NK-92 treated with Interleukin-12 subunit alpha and Interleukin-12 subunit beta, amount 100 ng/mL, for 24 hours (cell line): ENCODE measurements around the gene ERP44.
"Not testable (repeated sequence)": the region's sequence is repeated elsewhere in the genome, so short reads cannot be mapped to it uniquely, and the experiment has no call there.

Experiments
- DNase-seq: peaks from one replicate; lab custom pipeline; 2025; lab: John Stamatoyannopoulos, UW

ERP44 gene

DNA sequence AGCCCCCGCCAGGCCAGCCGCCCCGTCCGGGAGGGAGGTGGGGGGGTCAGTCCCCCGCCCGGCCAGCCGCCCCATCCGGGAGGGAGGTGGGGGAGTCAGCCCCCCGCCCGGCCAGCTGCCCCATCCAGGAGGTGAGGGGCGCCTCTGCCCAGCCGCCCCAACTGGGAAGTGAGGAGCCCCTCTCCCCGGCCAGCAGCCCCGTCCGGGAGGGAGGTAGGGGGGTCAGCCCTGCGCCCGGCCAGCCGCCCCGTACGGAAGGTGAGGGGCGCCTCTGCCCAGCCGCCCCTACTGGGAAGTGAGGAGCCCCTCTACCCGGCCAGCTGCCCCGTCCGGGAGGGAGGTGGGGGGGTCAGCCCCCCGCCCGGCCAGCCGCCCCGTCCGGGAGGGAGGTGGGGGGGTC lies 30.8 kb downstream of the ERP44 start:
- DNase-seq: not testable (repeated sequence)

- DNase-seq: no peak
Observed at GRCh38 chr9:100066539-100066938, 32.3 kb downstream of the ERP44 start.

DNA sequence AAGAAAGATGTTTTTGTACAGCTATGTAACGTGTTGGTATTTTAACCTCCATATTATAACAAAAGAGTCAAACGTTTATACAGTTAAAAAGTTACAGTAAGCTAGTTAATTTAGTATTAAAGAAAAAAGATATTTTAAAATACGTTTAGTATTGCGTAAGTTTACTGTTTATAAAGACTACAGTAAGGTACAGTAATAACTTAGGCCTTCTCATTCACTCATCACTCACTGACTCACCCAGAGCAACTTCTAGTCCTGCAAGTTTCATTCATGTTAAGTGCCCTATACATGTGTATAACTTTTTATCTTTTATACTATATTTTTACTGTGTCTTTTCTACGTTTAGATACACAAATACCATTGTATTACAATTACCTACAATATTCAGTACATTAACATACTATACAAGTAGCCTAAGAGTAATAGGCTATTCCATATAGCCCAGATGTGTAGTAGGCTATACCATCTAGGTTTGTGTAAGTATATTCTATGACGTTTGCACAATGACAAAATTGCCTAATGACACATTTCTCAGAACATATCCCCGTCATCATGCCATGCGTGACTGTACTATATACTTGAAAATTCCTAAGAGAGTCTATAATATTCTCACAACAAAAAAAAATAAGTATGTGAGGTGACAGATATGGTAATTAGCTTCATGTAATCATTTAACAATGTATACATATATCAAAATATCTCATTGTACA lies 33.8 kb downstream of the ERP44 start:
- DNase-seq: no peak

DNA sequence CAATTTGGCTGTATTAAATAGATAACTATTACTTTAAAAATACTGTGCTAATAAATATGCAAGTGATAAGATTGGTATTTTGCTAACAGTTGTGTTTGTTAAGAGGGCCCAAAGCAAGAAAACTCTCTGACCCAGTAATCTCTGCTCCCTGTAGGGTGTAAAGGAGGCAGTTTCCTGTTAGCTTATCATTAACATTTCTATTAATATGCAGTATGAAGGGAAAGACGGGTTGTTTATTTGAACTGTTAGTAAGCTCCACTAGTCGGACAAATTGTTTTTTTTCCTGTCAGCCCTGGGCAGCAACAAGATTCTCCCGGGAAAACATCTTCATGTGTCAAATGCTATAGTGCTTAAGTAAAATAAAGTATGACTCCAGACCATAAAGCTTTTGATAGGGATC lies 35.6 kb downstream of the ERP44 start:
- DNase-seq: no peak

GRCh38 chr9:100062683-100063082 lies 36.1 kb downstream of the ERP44 start:
- not testable (repeated sequence) for DNase-seq

DNA sequence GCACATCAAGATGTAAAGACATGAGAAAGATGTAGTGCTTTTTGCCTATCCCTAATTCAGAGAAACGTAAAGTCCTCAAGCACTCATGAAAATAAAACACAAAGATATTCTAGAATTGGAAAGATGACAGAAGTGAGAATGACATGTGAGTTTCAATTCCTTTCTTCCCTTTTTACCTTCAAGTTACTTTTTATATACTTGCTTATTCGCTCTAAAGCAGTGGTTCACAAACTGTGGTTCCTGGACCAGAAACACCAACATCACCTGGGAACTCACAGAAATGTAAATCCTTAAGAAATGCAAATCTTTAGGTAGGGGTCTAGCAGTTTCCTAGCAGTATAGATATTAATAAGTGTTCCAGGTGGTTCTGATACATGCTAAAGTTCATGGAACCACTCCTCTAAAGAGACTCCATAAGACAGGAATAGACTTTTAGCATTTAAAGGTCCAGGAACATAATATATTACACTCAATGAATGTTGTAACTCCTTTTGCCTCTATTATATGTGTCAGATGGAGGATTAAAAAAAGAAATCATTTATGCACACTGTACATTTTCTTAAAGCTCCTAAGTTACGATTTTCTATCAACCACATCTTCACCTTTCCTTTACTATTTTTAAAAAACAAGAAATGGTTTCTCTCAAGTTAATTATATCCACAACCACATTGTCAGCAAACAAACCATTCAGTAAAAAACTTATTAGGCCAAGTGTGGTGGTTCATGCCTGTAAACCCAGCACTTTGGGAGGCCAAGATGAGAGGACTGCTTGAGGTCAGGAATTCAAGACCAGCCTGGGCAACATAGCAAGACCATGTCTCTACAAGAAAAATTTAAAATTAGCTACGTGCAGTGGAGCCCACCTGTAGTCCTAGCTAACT lies 39.9 kb downstream of the ERP44 start:
- DNase-seq: no peak

DNA sequence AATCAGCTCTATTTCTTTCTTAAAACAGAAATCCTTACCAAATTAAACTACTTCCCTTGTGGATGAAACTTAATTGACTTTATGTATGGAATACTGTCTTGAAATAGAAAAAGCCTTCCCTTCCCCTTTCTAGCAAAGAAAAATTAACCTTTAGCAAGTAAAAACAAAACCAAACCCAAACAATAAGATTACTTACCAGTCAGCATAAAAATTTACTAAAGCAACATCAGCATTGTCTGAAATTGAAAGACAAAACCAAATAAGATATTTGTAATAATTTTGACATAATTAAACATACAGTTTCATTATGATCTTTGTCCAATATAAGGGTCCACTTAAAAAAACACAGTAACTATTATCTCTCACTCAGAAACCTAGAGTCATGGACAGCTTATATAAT lies 41.2 kb downstream of the ERP44 start:
- DNase-seq: no peak

DNA sequence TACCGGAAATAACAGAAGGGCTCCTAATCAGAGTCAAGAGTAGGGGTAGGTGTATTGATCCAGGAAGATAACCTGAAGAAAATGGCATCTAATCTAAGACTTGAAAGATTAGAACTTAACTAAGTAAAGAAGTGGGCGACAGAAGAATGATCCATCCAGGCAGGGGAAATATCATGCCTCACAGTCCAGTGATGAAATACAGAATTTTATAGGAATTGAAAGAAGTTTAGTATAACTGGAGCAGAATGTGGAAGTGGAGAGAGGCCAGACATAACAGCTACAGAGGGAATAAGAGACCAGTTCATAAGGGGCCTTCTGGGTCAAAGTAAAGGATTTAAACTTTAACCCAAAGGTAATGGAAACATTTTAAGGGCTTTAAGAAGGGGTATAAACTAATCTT lies 42.2 kb downstream of the ERP44 start:
- no peak for DNase-seq

GRCh38 chr9:100052375-100052774 lies 46.4 kb downstream of the ERP44 start:
- no peak for DNase-seq

GRCh38 chr9:100049551-100049950 lies 49.2 kb downstream of the ERP44 start:
- DNase-seq: no peak

DNA sequence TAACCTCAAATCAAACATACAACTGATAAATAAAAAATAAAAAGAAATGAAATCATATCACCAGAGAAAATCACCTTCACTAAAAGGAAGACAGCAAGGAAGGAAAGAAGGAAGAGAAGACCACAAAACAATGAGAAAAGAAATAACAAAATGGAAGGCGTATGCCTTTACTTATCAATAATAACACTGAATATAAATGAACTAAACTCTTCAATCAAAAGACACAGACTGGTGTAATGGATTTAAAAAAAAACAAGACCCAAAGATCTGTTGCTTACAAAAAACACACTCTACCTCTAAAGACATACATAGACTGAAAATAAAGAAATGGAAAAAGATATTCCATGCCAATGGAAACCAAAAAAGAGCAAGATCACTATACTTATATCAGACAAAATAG lies 60.3 kb downstream of the ERP44 start:
- DNase-seq: no peak

- DNase-seq: no peak
Observed at GRCh38 chr9:100033877-100034551, 64.8 kb downstream of the ERP44 start.

DNA sequence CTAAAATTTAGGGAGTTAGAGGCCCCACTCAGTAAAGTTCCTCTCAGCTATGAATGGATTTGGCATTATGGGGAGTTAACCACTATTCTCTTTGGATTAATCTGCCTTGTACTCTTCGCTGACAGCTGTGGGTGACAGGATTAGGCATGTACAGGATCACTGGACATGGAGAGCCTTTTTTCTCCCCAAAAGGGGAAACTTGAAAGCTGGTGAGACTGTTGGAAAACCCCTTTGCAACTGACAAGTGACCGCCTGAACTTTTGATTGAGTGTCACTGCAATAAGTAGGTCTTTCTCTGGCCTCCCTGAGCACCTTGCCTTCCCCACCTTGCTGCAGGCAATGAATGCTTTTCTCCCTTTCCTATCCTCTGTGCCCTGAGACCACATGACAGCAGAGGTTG lies 68.3 kb downstream of the ERP44 start:
- DNase-seq: no peak

- DNase-seq: no peak
Observed at GRCh38 chr9:100029251-100029650, 69.5 kb downstream of the ERP44 start.

DNA sequence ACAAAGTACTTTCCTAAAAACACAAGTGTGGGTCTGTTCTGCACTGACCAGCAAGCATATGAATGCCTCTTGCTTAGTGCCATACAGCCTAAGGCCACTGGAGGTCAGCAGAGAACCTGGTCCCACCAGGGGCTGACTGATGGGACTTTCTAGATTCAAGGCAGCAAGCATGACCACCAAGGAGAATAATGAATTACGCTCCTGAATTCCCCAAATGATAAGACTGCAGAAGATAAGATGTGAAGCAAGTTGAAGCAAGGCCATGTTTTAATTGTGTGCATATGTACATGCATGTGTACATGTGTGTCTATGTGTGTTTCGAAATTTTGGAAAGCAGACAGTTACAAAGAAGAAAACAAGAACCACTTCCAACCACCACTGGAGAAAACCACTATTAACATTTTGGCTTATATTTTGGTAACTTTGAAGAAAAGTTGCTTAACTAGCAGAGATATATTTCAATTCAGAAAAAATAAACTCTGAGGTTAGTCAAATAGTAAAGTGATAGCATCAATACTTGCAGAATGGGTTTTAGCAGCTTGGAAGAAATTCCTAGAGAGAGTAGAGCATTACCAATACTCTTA lies 70.5 kb downstream of the ERP44 start:
- peak; percentile 34 for DNase-seq

DNA sequence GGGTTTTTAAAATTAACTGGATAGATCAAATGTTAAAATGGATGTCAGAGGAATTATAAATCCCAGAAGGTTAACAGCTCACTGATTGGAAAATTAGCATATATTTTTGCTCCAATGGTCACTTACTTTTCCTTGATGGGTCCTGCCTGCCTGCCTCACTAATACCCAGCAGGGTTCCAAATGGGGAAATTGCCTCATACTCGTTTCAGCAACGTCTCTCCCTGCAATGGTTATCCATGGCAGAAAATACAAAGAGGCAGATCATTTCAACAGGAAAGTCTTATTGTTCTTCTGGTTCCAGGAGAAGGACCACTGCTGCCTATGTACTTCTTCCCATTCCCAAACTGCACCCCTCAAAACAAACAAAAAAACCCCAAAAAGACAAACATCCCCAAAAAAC lies 71.3 kb downstream of the ERP44 start:
- no peak for DNase-seq

DNA sequence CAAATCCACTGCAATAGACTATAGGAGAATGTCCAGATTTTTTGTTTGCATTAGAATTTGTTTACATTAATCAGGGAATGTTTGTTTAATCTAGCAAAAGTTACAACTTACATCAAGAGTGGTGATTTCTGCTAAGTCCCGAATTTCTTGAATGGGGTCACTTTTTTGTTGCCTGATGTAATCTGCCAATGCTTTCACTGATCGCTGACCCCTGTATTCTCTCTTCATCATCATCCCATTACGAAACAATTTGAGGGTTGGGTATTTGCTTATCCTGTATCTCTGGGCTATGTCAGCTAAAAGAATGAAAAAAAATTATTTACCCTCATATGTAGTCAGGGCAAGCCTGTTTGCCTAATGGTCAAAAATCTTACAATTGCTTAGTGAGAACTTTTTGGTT lies 76.9 kb downstream of the ERP44 start:
- DNase-seq: no peak

DNA sequence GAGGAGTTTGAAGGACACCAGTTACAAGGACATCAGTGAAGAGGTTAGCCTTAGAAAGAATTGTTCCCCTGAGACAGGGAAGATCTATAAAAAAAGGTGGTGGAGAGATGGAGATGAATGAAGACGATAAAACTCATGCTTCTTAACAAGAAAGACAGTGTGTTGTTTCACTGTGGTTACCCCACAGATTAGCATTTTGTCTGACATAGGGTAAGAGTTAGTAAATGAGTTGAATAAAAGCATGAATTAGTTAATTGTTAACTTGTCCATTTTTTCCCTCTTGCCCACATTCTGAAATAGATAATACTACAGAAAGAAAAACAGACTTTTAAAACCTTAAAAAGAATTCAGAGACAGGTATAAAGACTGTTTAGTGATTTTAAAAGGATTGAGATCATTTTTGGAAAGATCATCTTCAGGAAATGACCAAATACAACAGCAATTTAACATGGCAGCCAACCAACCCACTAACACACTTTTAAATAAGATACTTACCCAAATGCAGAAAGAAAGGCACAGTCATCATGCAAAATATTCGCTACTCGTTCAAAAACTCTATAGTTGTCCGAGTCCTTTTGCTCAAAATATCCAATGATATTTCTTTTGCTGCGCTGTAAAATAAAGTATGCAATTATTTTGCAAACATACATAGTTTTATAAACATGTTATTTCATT lies 78.5 kb downstream of the ERP44 start:
- no peak for DNase-seq

DNA sequence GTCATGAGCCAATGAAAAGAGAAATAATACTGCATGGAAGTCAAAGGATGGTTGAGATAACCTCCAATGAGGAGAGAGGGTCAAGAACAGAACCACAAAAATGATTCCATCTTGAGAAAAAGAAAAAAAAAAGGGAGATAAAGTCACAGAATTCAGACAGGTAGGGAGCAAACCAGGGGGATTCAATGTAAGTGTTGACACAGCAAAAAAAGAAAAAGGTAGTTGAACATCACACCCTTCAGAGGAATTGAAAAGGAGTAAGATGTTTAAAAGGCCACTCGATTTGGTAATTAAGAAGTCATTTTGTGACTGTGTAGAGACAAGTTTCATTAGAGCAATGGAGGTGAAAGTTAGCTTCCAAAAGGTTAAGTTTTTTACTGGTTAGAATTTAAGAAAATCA lies 79.3 kb downstream of the ERP44 start:
- no peak for DNase-seq

GRCh38 chr9:100014846-100015245 lies 84.0 kb downstream of the ERP44 start:
- no peak for DNase-seq

GRCh38 chr9:100013573-100013972 lies 85.2 kb downstream of the ERP44 start:
- no peak for DNase-seq

- DNase-seq: no peak
Observed at GRCh38 chr9:100012279-100012678, 86.5 kb downstream of the ERP44 start.
